Measurements from ENCODE around the gene POU6F1.

Gene POU6F1

DNA sequence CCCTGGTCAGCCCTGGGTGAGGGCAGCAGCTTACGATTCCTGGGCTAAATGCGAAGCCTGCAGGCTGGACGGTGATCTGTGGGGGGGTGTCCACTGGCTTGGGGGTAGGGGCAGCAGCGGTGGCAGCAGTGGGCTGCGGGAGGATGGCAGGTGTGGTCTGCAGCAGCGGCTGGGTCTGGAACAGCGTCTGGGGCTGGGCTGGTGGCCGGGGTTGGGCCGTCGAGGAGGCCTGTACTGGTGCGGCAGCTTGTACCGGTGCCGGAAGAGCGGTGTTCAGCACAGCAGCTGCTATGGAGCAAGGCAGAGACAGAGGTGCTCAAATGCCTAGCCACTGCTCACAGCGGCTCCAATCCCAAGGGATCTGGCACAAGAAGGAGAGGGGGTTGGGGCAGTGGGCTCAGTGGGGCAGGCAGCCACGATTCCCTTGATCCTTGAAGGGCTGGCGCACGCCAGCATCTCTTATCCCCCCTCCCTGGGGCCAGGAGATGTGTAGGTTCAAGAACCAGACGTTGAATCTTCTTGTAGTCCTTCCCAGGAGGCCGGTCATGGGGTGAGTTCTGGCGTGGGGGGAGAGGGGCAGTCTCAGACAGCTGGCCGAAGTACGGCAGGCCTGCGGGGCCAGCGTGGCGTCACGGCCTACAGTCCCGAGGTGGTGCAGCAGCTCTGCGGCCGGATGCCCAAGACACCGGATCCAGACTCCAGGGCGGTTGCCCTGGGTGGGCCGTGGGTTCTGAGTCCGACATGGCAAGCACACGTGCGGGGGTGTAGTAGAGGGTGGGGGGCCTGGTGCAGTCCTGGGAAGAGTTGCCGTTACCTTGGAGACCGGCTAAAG lies 19.9 kb downstream of the POU6F1 start:
- DNase-seq = no peak

DNA sequence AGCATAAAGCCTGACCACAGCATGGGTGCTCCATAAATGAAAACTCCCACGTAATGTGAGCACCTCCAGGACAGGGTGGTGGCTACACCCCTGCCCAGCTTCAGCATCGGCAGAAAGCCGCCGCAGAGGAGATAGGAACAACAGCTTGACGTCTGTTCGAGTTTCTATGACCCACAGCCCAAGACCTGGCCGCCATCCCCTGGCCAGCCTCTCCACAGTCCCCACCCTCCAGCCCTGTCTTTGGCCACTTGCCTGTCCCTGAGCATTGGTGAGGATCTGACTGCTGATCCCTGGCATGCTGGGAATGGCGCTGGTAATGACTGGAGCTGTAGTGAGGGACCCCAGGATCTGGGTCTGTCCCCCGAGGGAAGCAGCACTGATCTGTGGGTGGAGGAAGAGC lies 21.3 kb downstream of the POU6F1 start:
- DNase-seq = no peak

DNA sequence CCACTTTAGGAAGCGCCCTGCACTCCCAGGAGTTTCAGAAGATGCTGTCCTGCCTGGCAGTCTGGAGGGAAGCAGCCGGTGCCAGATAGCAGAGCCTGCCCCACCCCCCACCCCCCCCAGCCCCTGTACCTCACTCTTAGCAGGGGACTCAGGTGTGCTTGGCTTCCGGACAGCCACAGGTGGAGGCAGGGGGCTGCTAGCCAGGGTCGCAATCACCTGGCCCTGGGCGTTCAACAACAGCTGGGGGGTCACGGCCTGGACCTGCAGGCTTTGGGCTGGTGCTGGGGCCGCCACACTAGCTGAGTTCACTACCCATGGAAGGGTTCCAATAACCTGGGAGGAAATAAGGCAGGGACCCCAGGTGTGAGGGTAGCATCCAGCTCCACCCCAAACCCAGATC lies 22.0 kb downstream of the POU6F1 start:
- no peak for DNase-seq

DNA sequence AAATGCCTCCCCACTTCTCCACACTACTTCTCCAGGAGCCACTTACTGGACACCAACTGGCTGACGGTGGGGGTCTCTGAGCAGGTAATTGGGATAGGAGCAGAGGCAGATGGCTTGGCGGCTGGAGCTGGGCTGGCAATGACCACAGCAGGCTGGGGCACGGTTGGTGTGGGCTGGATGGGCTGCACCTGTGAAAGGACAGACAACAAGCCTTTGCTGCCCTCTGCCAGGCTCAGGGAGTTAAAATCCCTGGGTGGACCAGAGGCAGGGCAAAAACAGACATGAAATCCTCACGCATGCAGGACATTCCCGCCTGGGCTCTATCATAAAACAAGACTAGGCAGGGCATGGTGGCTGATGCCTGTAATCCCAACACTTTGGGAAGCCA lies 25.6 kb downstream of the POU6F1 start:
- no peak for DNase-seq

DNA sequence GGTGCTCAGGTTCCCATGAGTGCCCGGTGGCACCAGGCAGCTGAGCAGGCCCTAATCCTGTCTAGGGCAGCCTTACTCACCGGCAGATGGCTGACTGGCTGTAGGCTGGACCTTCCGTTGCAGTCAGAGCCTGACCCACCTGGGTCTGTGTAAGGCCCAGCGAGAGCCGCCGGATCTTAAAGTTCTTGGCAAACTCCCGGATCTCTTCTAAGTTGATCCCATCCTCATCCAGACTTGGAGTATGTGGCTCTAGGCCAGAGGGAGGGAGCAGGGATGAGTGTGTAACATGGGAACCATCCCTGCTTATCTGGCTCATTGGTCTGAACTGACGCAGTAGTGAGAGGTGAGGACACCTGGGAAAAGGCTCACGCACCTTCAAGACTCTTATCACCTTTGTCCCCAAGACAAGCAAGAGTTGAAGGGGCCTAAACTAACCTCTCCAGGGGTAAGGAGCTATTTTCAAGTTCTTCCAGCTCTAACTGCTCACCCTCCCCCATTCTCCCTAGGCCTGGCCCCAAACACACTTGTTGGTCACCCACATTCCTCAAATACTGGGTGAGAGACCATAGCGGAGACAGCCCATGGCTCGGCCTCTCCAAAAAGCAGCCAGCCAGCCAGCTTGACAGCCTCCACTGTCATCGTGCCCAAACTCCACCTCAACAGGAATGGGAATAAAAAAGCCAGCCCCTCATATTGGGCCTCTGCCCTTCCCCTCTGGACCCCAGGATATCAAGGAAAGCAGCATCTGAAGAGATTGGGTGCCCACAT lies 26.2 kb downstream of the POU6F1 start:
- no peak for DNase-seq

DNA sequence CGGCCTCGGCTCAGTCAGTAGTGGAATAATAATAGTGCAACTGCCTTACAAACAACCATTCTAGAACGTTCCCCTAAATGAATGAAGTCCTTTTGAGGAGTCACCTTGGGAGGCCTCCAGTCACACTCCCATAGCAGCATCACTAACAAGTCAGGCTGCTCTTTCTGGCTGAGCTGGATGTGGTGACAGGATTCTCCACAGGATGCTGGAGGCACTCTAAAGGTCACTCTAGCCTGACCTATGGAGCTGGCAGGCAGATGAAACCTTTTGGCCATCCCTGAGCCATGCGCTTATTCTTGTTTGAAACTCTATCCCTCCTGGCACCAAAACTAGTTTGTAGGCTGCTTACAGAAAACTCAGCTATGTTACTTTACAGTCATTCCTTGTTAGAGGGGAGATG lies 27.0 kb downstream of the POU6F1 start:
- no peak for DNase-seq

DNA sequence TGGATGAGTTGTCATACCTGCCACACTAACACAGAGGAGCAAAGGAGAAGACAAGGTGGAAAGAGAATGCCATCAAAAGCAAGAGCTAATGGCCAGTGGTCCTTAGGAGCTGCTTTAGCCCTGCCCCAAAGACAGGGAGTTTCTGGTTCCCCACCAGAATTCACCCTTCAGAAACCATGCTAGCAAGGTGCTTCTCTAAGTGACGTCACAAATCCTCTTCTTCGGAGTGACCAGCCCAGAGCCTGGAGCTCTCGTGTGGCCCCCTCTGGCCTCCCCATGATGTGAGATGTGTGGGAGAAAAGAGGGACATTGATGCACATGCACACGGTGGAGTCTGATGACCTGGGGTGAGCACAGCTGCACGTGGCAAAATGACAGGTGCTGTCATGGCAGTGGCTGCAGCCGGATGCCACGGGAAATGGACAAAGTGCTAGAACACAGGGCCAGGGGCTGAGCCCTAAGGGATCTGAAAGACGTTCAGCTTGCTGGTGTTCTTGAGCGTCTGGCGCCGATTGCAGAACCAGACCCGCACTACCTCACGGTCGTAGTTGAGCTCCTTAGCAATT lies 28.0 kb downstream of the POU6F1 start:
- no peak for DNase-seq

DNA sequence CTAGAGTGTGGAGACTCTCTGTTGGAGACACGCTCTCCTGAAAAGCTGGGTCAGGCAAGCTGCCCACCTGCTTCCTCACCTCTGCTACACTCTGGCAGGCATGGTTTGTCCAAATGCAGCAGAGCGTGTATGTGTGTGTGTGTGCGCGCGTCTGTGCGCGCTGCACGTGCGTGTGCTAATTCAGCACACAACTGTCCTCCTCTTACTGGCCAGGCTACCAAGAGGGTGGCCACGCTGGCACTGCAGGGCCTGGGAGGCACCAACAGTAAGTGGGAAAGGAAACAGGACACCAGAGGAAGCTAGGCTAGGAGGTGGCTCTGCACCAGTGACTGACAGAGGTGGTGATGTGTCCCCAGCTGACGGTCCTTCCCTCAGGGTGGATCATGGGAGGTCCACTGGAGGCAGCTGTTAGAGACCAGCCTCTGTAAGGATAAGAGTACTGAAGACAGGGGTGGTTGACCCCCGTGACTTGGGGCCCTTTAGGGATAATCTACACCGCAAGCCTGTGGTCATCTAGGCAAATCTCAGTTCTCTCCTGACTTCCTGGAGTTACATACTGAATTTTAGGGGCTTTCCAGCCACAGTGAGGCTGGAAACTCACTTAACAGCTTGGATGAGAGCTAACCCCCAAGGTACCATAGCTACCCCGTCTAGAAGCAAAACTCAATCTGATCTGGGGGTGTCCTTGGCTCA lies 29.4 kb downstream of the POU6F1 start:
- no peak for DNase-seq

DNA sequence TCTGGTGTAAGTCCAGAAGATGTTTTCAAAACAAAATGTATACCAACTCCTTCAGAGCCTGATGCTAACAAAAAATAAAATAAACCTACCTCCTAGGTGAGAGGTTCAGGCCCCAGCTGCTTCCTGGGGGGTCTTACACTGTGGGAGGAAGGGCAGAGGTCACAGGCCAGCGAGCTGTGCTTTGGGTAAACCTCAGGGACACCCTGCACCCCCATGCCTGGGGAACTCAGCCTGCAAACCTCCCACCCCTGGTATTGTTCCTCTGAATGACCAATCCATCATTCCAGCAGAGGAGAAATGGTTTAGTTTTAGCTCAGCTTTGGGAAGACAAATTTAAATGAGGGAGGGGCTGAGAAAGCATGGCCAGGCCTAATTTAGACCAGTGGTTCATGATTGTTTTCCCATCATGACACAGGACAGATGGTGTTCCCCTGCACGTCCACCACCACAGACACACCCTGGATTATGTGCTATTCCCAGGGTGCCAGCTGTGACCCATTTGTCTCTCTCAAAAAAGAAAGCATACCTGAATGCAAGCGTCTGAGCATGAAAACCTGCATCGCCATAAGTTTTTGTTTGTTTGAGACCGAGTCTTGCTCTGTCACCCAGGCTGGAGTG lies 30.4 kb downstream of the POU6F1 start:
- no peak for DNase-seq

DNA sequence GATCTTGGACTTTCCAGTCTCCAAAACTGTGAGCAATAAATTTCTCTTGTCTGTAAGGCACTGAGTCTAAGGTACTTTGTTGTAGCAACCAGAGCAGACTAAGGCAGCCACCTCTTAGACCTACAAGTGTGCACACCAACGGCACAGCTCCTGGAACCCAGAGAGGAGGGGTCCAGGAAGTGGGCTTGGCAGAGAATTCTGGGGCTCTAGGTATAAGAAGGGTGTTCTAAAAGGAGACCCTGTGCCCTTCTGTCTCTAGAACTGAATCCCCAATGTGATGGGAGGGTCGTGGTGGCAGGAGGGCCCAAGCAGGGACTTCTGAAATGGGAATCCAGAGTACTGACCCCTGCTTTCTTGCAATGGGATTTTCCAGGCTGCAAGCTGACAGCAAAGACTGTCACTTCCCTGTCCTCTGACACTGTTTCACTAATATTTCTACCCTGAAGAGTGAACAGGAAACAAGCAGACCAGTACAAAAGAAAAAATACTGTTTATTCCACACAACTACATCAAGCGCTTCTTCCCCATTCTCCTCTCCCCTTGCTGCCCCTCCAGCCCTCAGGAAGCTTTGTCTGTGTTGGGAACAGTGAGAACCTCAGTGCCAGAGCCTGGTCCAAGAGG lies 31.3 kb downstream of the POU6F1 start:
- no peak for DNase-seq

DNA sequence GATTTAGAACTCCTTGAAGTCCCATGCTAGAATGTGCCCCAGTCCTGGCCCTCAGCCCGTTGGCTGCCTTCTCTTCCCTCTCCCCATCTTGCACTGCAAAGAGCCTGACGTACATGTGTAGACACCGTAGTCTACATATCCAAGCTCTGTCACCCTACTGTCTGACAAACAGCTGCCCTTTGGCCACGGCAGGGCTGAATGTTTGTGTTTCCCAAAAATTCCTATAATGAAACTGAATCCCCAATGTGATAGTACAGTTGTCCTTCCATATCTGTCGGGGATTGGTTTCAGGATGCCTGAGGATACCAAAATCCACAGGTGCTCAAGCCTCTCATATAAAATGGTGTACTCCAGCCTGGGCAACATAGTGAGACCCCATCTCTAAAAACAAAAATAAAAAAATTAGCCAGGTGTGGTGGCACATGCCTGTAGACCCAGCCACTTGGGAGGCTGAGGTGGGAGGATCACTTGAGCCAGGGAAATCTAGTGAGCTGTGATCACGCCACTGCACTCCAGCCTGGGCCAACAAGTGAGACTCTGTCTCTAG lies 32.6 kb downstream of the POU6F1 start:
- no peak for DNase-seq

DNA sequence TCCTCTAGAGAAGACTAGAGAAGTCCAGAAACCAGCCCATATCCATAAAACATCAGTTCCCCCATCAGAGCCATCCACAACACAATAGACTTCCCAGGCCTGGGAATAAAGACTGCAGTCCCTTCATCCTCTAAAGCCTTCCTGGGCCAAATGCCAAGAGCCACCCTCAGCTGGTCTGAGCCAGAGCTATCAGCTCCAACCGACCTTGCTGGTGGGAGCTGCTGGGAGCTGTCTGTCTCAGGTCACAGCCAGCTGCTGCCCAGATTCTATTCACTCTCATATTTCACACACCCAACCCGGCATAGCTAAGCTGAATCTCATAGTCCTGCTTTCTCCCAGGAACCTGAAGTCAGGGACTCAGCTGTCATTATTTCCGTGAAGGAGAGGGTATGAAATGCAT lies 34.0 kb downstream of the POU6F1 start:
- DNase-seq = no peak

DNA sequence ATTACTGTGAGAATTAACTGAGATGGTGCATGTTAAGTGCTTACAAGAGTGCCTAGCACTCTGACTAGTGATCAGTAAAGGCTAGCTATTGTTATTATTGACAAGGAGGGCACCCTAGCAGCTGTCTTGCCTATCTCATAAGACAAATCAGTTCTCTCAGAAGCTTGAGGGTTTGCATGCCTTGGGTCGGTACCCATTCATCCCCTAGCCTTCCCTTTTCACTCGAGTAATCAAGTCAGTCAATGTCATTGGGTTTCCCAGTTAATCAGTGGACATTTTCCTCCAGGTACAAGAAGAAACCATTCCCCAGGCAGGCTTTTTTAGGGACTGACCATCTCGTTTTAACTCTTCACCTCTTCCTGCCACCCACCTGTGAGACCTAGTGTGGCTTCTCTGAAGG lies 34.5 kb downstream of the POU6F1 start:
- DNase-seq = no peak

DNA sequence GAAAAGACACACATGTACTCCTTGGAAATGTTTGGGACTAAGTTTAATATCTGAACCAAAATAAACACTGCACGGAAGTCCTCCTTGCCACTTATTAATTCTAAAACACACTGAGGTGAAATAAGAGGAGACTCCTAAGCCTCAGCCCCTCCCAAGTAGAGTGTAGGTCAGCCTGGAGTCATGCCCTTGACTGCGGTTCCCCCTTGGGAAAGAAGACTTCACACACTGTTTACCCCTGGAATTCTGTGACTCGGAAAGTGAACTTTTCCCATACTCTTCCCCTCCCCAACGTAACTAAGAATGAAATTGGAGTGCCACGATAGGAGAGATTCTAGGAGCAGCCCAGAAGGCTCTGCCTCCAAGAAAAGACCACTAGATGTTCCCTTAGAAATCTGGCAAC lies 36.3 kb downstream of the POU6F1 start:
- DNase-seq = no peak

DNA sequence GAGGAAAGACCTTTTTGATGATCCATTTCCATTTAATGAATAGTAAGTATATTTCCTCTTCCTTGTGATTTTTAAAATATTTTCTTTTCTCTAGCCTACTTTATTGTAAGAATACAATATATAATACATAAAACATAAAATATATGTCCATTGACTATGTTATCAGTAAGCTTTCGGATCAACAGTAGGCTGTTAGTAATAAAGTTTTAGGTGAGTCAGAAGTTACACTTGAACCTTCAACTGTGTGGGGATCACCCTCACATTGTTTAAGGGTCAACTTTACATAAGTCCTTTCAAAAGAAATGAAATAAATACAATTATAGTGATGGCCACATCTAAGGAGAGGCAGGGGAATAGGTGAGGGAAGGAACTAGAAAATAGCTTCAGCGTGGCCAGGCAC lies 40.0 kb downstream of the POU6F1 start:
- no peak for DNase-seq

DNA sequence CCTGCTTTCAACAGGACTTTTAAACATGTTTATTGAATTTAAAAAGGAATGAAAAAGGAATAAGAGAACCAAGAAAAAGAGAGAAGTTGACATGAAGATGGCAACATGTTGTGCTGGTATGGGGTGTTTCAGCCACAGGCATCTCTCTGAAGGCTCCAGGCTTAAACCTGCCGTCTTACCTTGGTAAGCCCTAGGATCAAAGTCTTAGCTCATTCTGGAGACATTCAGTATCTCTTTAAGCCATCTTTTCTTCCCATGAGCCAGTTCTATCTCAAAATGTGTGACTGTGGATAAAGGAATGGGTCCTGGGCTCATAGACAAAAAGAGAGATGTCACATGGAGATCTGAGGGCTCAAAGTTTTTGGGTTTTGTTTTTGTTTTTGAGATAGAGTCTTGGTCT lies 43.4 kb downstream of the POU6F1 start:
- DNase-seq = no peak

DNA sequence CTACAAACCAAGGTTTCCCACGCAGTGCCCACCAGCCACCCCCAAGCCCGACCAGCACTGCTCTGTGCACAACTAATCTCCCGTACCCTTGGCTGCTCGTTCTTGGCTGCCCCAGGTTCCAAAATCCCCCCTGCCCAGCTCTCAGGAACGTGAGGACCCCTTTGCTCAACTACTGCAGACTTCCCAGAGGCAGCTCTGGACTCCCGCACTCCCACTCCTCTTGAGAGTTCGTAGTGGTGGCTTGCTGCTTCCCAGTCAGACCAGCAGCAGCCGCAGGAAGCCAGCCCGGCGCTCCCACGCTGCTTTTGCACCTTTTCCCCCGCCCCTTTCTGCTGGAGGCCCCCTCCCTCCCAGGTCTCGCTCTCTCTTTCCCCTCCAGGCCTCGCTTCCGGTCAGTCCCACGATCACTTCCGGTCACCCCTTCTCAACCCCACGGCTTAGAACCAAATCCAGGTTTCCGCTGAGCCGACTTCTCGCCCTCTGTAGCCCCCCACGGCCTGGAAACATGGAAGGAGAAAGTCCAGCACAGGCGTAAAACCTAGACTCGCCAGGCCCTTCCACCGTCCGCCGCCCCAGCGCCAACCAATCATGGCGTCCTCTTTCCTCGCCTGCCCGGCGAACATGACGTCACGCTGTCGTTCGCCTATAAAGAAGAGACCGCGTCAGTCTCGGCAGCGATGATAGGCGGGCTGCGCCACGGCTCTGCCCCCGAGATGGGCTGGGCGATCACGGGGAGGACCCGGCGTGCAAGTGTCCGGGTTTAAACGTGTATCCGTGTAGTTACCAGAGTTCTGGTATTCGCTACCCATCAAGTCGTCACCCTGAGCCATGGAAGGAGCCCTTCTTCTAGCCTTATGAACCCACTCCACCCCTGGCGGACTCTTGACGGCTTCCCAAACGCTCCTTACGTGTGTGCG lies 45.1 kb downstream of the POU6F1 start, which contains the start of gene TFCP2:
TSS of gene TFCP2 (minus strand) at position 621 of the 917 bp plus-strand sequence. CDS start 713 bp downstream, outside the sequence.
- DNase-seq = peak; percentile 94

DNA sequence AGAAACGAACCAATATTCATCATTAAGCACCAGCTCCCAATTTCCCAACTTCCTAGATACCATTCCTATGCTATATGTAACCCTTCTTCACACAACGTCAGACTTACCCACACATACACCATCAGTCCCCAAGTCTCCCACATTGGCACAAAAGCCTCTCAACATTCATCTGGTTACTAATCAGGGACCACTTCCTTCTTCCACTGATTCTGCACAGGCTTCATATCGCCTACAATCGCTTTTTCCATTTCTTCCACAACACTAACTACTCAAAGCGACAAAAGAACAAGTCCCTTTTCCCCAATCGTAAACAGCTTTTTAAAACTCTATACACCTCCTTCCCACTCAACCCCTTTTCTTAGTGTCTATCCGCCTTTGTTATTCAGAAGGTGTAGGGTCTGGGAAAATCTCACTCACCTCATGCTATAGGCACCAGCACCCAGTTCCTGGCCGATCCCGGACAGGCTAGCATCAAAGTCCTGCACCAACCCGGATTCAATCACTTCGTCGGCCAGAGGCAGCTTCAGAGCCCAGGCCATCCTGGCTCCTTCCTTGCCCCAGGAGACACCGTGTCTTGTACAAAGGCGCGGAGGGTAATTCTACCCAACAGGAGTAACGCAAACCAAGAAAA lies 45.9 kb downstream of the POU6F1 start:
- no peak for DNase-seq

DNA sequence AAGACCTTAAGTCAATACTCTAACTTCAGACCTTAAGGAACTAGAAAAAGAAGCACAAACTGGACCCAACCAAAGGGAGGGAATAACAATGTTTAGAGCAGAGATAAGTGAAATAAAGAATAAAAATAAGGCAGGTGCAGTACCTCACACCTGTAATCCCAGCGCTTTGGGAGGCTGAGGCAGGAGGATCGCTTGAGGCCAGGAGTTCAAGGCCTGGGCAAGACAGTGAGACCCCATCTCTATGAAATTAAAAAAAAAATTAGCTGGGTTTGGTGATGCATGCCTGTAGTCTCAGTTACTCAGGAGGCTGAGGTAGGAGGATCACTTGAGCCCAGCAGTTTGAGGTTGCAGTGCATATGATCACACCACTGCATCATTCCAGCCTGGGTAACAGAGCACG lies 54.1 kb downstream of the POU6F1 start:
- no peak for DNase-seq

DNA sequence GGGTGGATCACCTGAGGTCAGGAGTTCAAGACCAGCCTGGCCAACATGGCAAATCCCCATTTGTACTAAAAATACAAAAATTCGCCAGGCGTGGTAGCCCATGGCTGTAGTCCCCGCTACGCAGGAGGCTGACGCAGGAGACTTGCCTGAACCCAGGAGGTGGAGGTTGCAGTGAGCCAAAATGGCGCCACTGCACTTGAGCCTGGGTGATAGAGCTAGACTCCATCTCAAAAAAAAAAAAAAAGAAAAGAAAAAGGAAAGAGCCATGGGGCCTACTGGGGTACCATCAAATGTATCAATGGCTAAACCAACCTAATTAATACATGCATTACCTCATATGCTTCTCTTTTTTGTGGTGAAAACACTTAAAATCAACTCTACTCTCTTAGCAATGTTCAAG lies 55.6 kb downstream of the POU6F1 start:
- DNase-seq = no peak
